NCI-H2227 (cell line): ENCODE data around the gene PHLPP2.
"Not testable (repeated sequence)": the region's sequence is repeated elsewhere in the genome, so short reads cannot be mapped to it uniquely, and the experiment has no call there.

Source experiments
- DNase-seq: peaks from one replicate; lab custom pipeline; 2025; ENCODE audit not compliant: unreplicated experiment; lab: John Stamatoyannopoulos, UW

Gene PHLPP2

DNA sequence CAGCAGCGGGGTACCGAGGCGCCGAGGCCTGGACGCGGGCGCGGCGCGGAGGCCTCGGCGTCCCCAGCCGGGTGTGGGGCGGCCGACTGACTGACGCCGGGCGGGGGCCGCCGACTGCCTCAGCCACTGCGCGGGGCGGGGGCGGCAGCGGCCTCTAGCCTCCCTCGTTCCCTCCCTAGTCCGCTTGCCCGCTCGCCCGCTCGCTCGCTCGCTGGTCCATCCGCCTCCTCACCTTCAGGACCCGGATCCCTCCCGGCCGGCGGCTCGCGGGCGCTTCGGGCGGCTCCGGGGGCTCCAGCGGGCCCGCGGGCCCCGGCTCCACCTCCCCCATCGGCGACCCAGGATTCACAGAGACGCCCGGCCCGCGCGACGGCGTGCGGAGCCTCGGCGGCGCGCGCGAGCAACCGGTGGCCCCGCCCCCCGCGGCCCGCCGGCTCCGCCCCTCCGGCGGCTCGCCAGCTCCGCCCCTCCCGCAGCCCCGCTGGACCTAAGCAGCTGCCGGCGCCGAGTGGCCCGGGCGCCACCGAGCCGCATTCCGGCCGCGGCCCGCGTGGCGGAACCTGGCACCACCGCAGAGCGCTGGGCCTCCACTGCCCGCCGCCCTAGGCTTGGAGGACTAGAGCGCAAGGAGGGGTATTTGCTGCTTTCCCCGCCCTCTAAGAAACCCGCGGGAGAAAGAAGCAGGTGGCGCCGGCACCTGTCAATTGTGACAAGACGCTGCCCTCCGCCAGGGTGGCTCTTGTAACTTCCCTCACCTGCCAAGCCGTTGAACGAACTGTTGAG, 773 bp downstream of the PHLPP2 start:
- DNase-seq = peak; percentile 78

DNA sequence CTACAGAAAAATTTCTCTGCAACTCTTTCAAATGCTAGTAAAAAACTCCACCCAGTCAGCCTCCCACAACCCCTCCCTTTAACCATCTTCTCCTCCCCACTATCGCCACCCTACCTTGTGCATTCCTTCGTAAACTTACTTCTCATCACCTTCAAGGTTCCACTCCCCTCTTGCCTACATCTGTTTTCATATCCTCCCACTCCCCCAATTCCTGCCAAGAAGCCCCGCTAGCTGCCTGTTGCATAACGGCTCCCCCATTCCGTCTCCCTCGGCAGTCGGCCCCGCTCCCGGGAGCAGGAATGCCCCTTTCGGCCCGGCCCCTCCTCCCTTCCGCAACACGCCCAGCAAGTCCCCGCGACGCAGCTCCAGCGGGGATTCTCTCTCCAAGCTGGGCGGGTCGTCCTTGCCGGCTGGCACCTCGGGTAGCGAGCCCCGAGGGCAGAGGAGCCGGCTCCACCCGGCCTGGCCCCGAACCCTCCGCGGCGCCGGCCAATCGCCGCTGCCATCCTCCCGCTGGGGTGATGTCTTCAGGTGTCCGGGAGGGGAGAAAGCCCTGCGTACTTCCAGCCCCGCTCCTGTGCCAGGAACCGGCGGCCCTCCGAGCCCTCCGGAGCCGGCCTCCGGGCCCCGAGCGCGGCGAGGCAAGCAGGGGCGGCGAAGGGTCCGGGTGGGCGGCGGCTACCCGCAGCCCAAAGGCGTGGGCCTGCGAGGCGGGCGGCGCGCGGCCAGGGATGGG, 1.5 kb downstream of the PHLPP2 start:
- DNase-seq = peak; percentile 78

DNA sequence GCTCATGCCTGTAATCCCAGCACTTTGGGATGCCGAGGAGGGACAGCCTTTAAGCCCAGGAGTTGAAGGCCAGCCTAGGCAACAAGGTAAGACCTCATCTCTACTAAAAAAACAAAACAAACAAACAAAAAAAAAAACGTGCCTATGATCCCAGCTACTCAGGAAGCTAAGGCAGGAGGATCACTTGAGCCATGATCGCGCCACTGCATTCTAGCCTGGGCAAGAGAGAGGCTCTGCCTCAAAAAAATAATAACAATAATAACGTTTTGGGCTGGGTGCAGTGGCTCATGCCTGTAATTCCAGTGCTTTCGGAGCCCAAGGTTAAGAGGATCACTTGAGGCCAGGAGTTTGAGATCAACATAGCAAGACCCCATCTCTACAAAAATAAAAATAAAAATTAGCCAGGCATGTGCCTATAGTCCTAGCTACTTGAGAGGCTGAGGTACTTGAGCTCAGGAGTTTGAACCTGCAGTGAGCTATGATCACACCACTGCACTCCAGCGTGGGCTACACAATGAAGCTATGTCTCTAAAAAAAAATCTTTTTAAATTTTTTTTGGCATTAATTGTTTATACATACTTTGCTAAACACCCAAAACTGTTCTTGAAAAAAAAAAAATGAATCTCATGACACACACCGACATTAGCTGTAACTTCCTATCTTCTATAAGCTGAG, 3.3 kb downstream of the PHLPP2 start:
- DNase-seq = no peak

DNA sequence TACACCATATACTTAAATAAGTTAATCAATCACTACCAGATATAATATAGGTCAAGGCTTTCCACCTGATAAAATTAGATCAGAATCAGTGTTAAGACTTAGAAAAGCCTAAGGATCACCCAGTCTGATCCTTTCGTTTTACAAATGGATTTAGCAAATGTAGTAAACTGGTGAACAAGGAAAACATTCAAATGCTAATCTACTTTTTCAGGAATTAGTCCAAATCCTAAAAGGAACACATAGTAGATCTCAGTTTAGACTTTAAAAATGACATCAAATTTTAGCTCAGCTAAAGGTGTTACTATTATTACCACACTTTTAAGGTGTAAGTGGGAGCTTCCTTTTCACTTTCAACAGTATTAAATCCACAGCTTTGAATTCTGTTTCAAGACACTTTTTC, 12.0 kb downstream of the PHLPP2 start:
- no peak for DNase-seq

- no peak for DNase-seq
These were observed 12.7 kb downstream of the PHLPP2 start for GRCh38 chr16:71711789-71712188.

- no peak for DNase-seq
These were observed 15.2 kb downstream of the PHLPP2 start for GRCh38 chr16:71709229-71709781.

DNA sequence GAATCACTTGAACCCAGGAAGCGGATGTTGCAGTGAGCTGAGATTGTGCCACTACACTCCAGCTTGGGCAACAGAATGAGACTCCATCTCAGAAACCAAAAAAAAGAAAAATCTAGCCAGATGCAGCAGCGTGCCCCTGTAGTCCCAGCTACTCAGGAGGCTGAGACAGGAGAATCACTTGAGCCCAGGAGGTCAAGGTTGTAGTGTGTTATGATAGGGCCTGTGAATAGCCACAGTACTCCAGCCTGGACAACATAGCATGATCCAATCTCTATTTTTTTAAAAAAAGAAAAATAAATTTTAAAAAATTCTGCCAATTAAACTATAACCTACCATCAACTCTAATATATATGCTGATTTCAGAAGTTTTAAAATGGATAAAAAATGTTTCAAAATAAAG, 15.8 kb downstream of the PHLPP2 start:
- no peak for DNase-seq

GRCh38 chr16:71707199-71707598, 17.3 kb downstream of the PHLPP2 start:
- no peak for DNase-seq

GRCh38 chr16:71706046-71706445, 18.5 kb downstream of the PHLPP2 start:
- DNase-seq = no peak

- DNase-seq = no peak
These were observed 21.2 kb downstream of the PHLPP2 start for GRCh38 chr16:71703333-71703732.

GRCh38 chr16:71700831-71701230, 23.7 kb downstream of the PHLPP2 start:
- DNase-seq = no peak

- DNase-seq = no peak
These were observed 26.0 kb downstream of the PHLPP2 start for GRCh38 chr16:71698491-71698890.

DNA sequence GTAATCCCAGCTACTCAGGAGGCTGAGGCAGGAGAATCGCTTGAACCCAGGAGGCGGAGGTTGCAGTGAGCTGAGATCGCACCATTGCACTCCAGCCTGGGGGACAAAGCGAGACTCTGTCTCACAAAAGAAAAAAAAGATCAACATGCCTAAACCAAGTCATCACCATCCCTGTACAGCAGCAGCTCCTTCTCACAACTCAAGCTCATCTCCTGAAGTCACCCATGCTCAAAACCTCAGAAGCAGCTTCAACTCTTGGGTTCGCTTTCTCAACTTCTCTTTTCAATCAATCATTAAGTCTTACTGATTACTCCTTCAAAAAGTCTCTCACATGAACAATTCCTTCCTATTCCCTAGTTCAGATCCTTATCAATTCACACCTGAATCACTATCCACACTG, 31.3 kb downstream of the PHLPP2 start:
- no peak for DNase-seq

- DNase-seq = no peak
These were observed 34.6 kb downstream of the PHLPP2 start for GRCh38 chr16:71689901-71690300.

GRCh38 chr16:71687861-71688260, 36.6 kb downstream of the PHLPP2 start:
- no peak for DNase-seq

DNA sequence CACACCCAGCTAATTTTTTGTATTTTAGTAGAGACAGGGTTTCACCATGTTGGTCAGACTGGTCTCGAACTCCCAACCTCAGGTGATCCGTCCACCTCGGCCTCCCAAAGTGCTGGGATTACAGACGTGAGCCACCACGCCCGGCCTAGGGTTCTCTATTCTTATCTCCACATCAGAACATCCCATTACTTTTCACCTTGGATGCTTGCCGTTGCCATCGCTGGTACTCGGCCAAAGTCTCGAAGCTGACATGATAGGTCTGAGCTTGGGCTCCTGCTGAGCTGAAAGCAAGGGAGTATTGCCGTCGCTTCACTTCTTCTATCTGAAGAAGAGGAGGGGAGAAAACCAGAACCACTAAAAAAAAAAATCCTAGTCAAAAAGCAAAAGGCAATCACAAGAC, 40.2 kb downstream of the PHLPP2 start:
- not testable (repeated sequence) for DNase-seq

DNA sequence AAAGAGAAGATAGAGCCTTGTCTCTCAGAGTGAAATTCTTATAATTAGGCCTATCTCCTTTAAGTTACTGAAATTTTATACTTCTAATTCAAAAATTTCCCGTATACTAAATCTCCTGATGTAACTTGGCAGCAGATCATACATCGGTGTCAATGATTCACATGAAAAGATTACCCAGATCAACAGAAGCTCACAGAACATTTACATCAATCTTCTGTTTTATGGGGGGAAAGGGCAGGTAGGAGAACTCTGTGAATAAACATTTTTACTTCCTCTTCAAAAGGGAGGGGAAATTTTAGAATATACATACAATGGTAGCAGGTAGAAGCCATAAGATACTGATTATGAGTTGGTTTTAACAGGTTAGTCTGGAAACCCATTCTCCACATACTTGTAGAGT, 43.1 kb downstream of the PHLPP2 start:
- no peak for DNase-seq

GRCh38 chr16:71676236-71676635, 48.3 kb downstream of the PHLPP2 start:
- no peak for DNase-seq

DNA sequence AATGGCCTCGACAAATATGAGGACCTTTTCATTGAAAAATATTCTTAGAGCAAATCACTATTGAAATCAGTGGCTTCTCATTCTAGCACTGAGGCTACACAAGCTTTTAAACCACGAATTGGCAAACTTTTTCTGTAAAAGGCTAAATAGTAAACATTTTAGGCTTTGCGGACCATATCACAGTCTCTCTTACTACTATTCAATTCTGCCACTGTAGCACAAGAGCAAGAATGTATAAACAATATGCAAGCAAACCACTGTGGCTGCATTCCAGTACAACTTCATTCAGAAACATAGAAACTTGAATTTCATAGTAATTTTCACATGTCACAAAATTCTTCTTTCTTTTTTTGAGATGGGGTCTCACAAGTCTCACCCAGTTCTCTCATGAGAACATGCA, 49.1 kb downstream of the PHLPP2 start:
- no peak for DNase-seq

DNA sequence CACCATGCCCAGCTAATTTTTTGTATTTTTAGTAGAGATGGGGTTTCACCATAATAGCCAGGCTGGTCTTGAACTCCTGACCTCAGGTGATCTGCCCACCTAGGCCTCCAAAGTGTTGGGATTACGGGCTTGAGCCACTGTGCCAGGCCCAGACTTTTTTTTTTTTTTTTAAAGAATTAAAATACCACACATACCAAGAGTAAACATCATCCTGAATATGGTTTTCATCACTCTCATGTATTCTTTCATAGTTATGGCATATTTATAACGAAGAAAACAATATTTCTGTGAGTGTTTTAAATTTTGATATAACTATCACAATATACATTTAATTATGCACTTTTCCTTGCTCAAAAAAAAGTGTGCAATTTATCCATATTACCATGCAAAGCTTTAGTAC, 50.3 kb downstream of the PHLPP2 start:
- DNase-seq = no peak

DNA sequence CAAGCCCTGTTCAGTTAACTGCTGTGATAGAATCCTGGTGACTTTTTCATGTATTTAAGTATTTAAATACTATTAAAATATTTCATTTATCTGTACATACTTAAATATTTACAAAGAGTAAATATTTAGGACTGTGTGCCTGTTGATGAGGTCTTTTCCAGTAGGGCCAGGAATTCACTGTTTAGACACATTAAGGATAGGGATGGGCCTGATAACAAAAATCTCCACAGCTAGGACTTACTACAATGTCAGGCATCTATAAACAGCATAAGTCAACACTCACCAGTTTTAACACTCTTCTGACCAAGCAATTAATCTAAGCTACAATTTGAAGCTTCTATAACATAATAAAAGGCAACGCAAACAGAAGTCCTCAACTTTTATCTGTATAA, 50.9 kb downstream of the PHLPP2 start:
- DNase-seq = no peak
